Esophagus squamous epithelium (tissue), 4 donors: ENCODE measurements around the gene ZNF652.

ENCODE experiments used
- POLR2A ChIP-seq, 4 donors: fragments of 450-650 bp; IDR thresholded peaks; one replicate each; pipeline ENCODE4 v1.6.1; 2017; ENCODE audit warnings: antibody characterized with exemption in 4 of 4, mild to moderate bottlenecking in 4 of 4, moderate library complexity in 3 of 4
- TF ChIP-seq, protein P1 (sequence below), 6 experiments: fragments of 450-650 bp in 4 of 6; fragments of 200-600 bp in 2 of 6; sonication (generic) in 2 of 6; IDR thresholded peaks; one replicate each; pipeline ENCODE4 v1.5.1; 2016 to 2019; ENCODE audit warnings: antibody characterized with exemption in 6 of 6, mild to moderate bottlenecking in 4 of 6, moderate library complexity in 4 of 6

DNA sequence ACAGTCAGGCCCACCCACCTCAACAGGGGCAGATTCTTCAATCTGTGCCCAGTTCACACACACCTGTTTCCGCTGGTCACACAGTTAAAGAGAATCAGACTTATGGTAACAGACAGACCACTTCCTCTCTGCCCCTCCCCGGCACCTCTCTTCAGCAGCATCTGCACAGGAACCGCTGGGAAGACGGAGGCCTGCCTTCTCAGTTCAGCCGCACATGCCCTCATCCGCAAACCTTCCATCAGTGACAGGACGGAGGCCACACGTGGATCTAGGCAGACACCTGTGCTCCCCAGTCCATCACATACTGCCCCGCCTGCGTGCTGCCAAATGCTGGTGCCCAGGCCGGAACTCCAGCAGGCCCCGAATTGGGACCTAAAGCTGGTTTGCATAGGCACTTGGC lies 42.3 kb upstream of the ZNF652 start:
- no peak for TF ChIP-seq POLR2A (IDR thresholded peaks at IDR 0.05)
- TF ChIP-seq, protein P1, sequence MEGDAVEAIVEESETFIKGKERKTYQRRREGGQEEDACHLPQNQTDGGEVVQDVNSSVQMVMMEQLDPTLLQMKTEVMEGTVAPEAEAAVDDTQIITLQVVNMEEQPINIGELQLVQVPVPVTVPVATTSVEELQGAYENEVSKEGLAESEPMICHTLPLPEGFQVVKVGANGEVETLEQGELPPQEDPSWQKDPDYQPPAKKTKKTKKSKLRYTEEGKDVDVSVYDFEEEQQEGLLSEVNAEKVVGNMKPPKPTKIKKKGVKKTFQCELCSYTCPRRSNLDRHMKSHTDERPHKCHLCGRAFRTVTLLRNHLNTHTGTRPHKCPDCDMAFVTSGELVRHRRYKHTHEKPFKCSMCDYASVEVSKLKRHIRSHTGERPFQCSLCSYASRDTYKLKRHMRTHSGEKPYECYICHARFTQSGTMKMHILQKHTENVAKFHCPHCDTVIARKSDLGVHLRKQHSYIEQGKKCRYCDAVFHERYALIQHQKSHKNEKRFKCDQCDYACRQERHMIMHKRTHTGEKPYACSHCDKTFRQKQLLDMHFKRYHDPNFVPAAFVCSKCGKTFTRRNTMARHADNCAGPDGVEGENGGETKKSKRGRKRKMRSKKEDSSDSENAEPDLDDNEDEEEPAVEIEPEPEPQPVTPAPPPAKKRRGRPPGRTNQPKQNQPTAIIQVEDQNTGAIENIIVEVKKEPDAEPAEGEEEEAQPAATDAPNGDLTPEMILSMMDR (IDR thresholded peaks at IDR 0.05), result no peak
